ENCODE data around the gene FUOM. TPM values are rescaled to one million over a fixed set of nuclear protein-coding genes. Genes with fewer than 3 reads are reported as not detected.
A peak's percentile ranks its signal among the peaks of the same experiment; 100 is the strongest.

Gene FUOM
- polyA plus RNA-seq, 1 of the 3 experiments (the other 2 are of a cell fraction): 32.5 TPM

GRCh38 chr10:133377818-133378250 is 20.0 kb upstream of the FUOM start:
- Histone ChIP-seq H3K79me2 (ENCODE audit: insufficient read depth) (no peaks in the 10 kb centered on the region), H3K4me1 (ENCODE audit: control insufficient read depth in 1 of 2, insufficient read depth in 2 of 2, low read depth in 1 of 2, low read length in 1 of 2) (peaks cover 0 to 19% of the 10 kb centered on the region in 2 experiments; a peak in 2 of 4 replicates), H4K20me1 (ENCODE audit: insufficient read depth) (no peaks in the 10 kb centered on the region), H3K4me3 (ENCODE audit: low read depth in 2 of 2, low read length in 1 of 2) (peak overlapping the region; percentile 74 to 76), H3K4me2 (peak overlapping the region; percentile 97), H3F3A (replicated peaks; ENCODE audit: insufficient read depth) (no peaks in the 10 kb centered on the region), H3K9me3 (no peaks in the 10 kb centered on the region), H3K36me3 (replicated peaks in 1 of 2; ENCODE audit: control insufficient read depth in 1 of 2, insufficient read depth in 2 of 2, low read length in 1 of 2) (no peaks in the 10 kb centered on the region), H3K9me2 (no peaks in the 10 kb centered on the region), H3K27me3 (ENCODE audit: insufficient read depth) (no peaks in the 10 kb centered on the region), H3K9ac (peak overlapping the region; percentile 64; the same call in 1 of the 2 replicates), H2AFZ (ENCODE audit: low read depth) (peak overlapping the region; percentile 92; the same call in 1 of the 2 replicates), H3K27ac (ENCODE audit: low read depth in 2 of 2, low read length in 1 of 2) (no peak overlapping the region; a peak in 1 of 4 replicates)
- TF ChIP-seq REST (IDR thresholded peaks at IDR 0.05; ENCODE audit: low read depth, low read length) (no peak), EP300 (IDR thresholded peaks at IDR 0.05; ENCODE audit: borderline replicate concordance in 1 of 2, low read depth in 1 of 2, low read length in 1 of 2) (no peak), YY1 (IDR thresholded peaks at IDR 0.05; ENCODE audit: low read depth) (no peak), RCOR1 (IDR thresholded peaks at IDR 0.05; ENCODE audit: low read length) (no peak), RFX5 (IDR thresholded peaks at IDR 0.05; ENCODE audit: low read length) (no peak), IRF3 (IDR thresholded peaks at IDR 0.05; ENCODE audit: low read depth, low read length) (no peak), USF2 (IDR thresholded peaks at IDR 0.05; ENCODE audit: borderline replicate concordance, low read depth, low read length) (no peak), POLR2AphosphoS5 (IDR thresholded peaks at IDR 0.05; ENCODE audit: low read depth, low read length) (no peak), NRF1 (IDR thresholded peaks at IDR 0.05; ENCODE audit: low read depth, low read length) (no peak), CTCF (IDR thresholded peaks at IDR 0.05) (no peak)
- ChIA-PET POLR2A (interaction anchor here (1.1 kb wide), 1 partner anchor 11 kb away, joined by 3 read pairs; no protein-coding TSS in a partner anchor), CTCF (interaction anchor here (1.5 to 2.3 kb wide), 2 partner anchors 17 to 48 kb away, joined by 7 to 13 read pairs; no protein-coding TSS in a partner anchor)
- DNase-seq: no peak
- WGBS (ENCODE audit: low lambda C conversion rate): 38% methylated on average over 9 of the region's 20 CpGs

Data from SK-N-SH (cell line).